GM18526 (cell line): ENCODE measurements around the gene GSK3A.

Experiments
- POLR2A ChIP-seq: IDR thresholded peaks from 3 replicates; pipeline ENCODE4 v1.6.1; 2011; ENCODE audit not compliant: insufficient read length; ENCODE audit errors: extremely low read depth

The GSK3A gene

GRCh38 chr19:42275103-42275502 is 32.7 kb upstream of the GSK3A start:
- no peak for TF ChIP-seq POLR2A

- TF ChIP-seq POLR2A: no peak
Measured at GRCh38 chr19:42274065-42274682, 31.8 kb upstream of the GSK3A start.

- no peak for TF ChIP-seq POLR2A
Measured at GRCh38 chr19:42273407-42274064, 31.1 kb upstream of the GSK3A start.

GRCh38 chr19:42272989-42273406 is 30.6 kb upstream of the GSK3A start:
- TF ChIP-seq POLR2A: no peak

- no peak for TF ChIP-seq POLR2A
Measured at GRCh38 chr19:42272535-42272897, 30.1 kb upstream of the GSK3A start.

GRCh38 chr19:42271861-42272534 is 29.6 kb upstream of the GSK3A start:
- no peak for TF ChIP-seq POLR2A

GRCh38 chr19:42271045-42271419 is 28.6 kb upstream of the GSK3A start:
- no peak for TF ChIP-seq POLR2A

GRCh38 chr19:42270346-42271044 is 28.1 kb upstream of the GSK3A start:
- TF ChIP-seq POLR2A: peak; percentile 41

- TF ChIP-seq POLR2A: no peak
Measured at GRCh38 chr19:42269478-42270345, 27.3 kb upstream of the GSK3A start.

- TF ChIP-seq POLR2A: peak; percentile 5
Measured at GRCh38 chr19:42268704-42269477, 26.5 kb upstream of the GSK3A start, which contains the start of gene CIC. Gene CIC, plus strand, starts transcription at chr19:42269252. Its CDS starts 2,532 bp downstream, at chr19:42271784.

- peak; percentile 30 for TF ChIP-seq POLR2A
Measured at GRCh38 chr19:42268142-42268703, 25.8 kb upstream of the GSK3A start.

- TF ChIP-seq POLR2A: no peak
Measured at GRCh38 chr19:42267644-42268141, 25.3 kb upstream of the GSK3A start.

- no peak for TF ChIP-seq POLR2A
Measured at GRCh38 chr19:42261763-42262162, 19.4 kb upstream of the GSK3A start.
